HCT116 (cell line): Measurements from ENCODE around the gene SMIM44.

Experiments
- CBX3 ChIP-seq: IDR thresholded peaks from 2 replicates; pipeline ENCODE4 v1.6.1; 2012; ENCODE audit warnings: low read depth
- CTCF ChIP-seq, 3 experiments: fragments of 200-600 bp in 1 of 3; sonication (generic) in 1 of 3; IDR thresholded peaks in 2 of 3; conservative IDR thresholded peaks in 1 of 3; 2 replicates each; pipeline ENCODE4 v1.5.1; 2012 to 2017; ENCODE audit warnings: low read depth in 2 of 3, low read length in 2 of 3, antibody characterized with exemption in 1 of 3, borderline replicate concordance in 1 of 3, control low read depth in 1 of 3, mild to moderate bottlenecking in 1 of 3, mixed read lengths in 1 of 3, mixed run types in 1 of 3, moderate library complexity in 1 of 3; ENCODE audit not compliant: insufficient read depth in 1 of 3
- EZH2 ChIP-seq: fragments of 200-600 bp; sonication (generic); IDR thresholded peaks from 2 replicates; pipeline ENCODE4 v1.6.1; 2017; ENCODE audit warnings: antibody characterized with exemption, mixed run types
- FOSL1 ChIP-seq: IDR thresholded peaks from 2 replicates; pipeline ENCODE4 v1.6.1; 2012; ENCODE audit warnings: low read depth
- POLR2A ChIP-seq: IDR thresholded peaks from 2 replicates; pipeline ENCODE4 v1.7.0; 2011; ENCODE audit warnings: borderline replicate concordance; ENCODE audit not compliant: insufficient read depth, insufficient read length; ENCODE audit errors: extremely low read depth
- POLR2AphosphoS5 ChIP-seq: IDR thresholded peaks from 2 replicates; pipeline ENCODE4 v1.6.1; 2011; ENCODE audit warnings: mild to moderate bottlenecking, low read depth, low read length, moderate library complexity
- SIN3A ChIP-seq: IDR thresholded peaks from 2 replicates; pipeline ENCODE4 v1.6.1; 2012; ENCODE audit warnings: low read depth
- SP1 ChIP-seq: IDR thresholded peaks from 2 replicates; pipeline ENCODE4 v1.6.1; 2012; ENCODE audit warnings: low read depth
- YY1 ChIP-seq: IDR thresholded peaks from 2 replicates; pipeline ENCODE4 v1.6.1; 2011; ENCODE audit warnings: low read length, low read depth, moderate library complexity, mild to moderate bottlenecking; ENCODE audit not compliant: insufficient replicate concordance; ENCODE audit errors: extremely low read depth
- ZFX ChIP-seq: fragments of 450-650 bp; IDR thresholded peaks from 2 replicates; pipeline ENCODE4 v1.6.1; 2017
- TF ChIP-seq, protein P1 (sequence below): IDR thresholded peaks from 2 replicates; pipeline ENCODE4 v1.6.1; 2012
- TF ChIP-seq, protein P2 (sequence below): IDR thresholded peaks from 2 replicates; pipeline ENCODE4 v1.6.1; 2012; ENCODE audit warnings: low read depth

- no peak for TF ChIP-seq POLR2A
- TF ChIP-seq, protein P1, sequence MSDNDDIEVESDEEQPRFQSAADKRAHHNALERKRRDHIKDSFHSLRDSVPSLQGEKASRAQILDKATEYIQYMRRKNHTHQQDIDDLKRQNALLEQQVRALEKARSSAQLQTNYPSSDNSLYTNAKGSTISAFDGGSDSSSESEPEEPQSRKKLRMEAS = no peak
- no peak for TF ChIP-seq CTCF (IDR thresholded peaks at IDR 0.05 in 2 of 3, conservative IDR thresholded peaks at IDR 0.05 in 1 of 3; ENCODE audit: borderline replicate concordance in 1 of 3, insufficient read depth in 1 of 3, low read depth in 2 of 3, low read length in 2 of 3)
- TF ChIP-seq YY1 = no peak
- no peak for TF ChIP-seq SIN3A
- TF ChIP-seq ZFX = no peak
- no peak for TF ChIP-seq EZH2
- no peak for TF ChIP-seq SP1
- TF ChIP-seq POLR2AphosphoS5 = no peak
- TF ChIP-seq FOSL1 = no peak
- no peak for TF ChIP-seq CBX3
- TF ChIP-seq, protein P2, sequence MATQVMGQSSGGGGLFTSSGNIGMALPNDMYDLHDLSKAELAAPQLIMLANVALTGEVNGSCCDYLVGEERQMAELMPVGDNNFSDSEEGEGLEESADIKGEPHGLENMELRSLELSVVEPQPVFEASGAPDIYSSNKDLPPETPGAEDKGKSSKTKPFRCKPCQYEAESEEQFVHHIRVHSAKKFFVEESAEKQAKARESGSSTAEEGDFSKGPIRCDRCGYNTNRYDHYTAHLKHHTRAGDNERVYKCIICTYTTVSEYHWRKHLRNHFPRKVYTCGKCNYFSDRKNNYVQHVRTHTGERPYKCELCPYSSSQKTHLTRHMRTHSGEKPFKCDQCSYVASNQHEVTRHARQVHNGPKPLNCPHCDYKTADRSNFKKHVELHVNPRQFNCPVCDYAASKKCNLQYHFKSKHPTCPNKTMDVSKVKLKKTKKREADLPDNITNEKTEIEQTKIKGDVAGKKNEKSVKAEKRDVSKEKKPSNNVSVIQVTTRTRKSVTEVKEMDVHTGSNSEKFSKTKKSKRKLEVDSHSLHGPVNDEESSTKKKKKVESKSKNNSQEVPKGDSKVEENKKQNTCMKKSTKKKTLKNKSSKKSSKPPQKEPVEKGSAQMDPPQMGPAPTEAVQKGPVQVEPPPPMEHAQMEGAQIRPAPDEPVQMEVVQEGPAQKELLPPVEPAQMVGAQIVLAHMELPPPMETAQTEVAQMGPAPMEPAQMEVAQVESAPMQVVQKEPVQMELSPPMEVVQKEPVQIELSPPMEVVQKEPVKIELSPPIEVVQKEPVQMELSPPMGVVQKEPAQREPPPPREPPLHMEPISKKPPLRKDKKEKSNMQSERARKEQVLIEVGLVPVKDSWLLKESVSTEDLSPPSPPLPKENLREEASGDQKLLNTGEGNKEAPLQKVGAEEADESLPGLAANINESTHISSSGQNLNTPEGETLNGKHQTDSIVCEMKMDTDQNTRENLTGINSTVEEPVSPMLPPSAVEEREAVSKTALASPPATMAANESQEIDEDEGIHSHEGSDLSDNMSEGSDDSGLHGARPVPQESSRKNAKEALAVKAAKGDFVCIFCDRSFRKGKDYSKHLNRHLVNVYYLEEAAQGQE = no peak
Measured at GRCh38 chr19:3444695-3445234, 38.5 kb downstream of the SMIM44 start.
